Measurements from ENCODE around the gene C6orf15. TPM values are rescaled to one million over a fixed set of nuclear protein-coding genes. Genes with fewer than 3 reads are reported as not detected.
A peak's percentile ranks its signal among the peaks of the same experiment; 100 is the strongest.

Gene C6orf15
- total RNA-seq, 1 experiment from 2014 or later, result not detected

GRCh38 chr6:31110825-31111582 is 1.4 kb downstream of the C6orf15 start:
- DNase-seq (ENCODE audit: low read depth), result no peak

GRCh38 chr6:31107052-31107451 is 5.3 kb downstream of the C6orf15 start:
- DNase-seq (ENCODE audit: low read depth), result no peak

- no peak for DNase-seq (ENCODE audit: low read depth)
Measured at GRCh38 chr6:31103136-31103535, 9.2 kb downstream of the C6orf15 start.

- DNase-seq (ENCODE audit: low read depth), result no peak
Measured at GRCh38 chr6:31098449-31098938, 13.9 kb downstream of the C6orf15 start.

- DNase-seq (ENCODE audit: low read depth), result no peak
Measured at GRCh38 chr6:31096656-31097055, 15.7 kb downstream of the C6orf15 start.

- no peak for DNase-seq (ENCODE audit: low read depth)
Measured at GRCh38 chr6:31096215-31096614, 16.2 kb downstream of the C6orf15 start.

GRCh38 chr6:31094389-31094881 is 17.9 kb downstream of the C6orf15 start:
- peak; percentile 79 for DNase-seq (ENCODE audit: low read depth)

- no peak for DNase-seq (ENCODE audit: low read depth)
Measured at GRCh38 chr6:31092769-31093505, 19.4 kb downstream of the C6orf15 start.

- DNase-seq (ENCODE audit: low read depth), result no peak
Measured at GRCh38 chr6:31092238-31092637, 20.1 kb downstream of the C6orf15 start.

- DNase-seq (ENCODE audit: low read depth), result no peak
Measured at GRCh38 chr6:31091680-31092079, 20.7 kb downstream of the C6orf15 start.

GRCh38 chr6:31090973-31091364 is 21.4 kb downstream of the C6orf15 start:
- no peak for DNase-seq (ENCODE audit: low read depth)

GRCh38 chr6:31090275-31090972 is 22.0 kb downstream of the C6orf15 start:
- no peak for DNase-seq (ENCODE audit: low read depth)

GRCh38 chr6:31087494-31088089 is 24.8 kb downstream of the C6orf15 start:
- DNase-seq (ENCODE audit: low read depth), result peak; percentile 91

GRCh38 chr6:31086788-31087440 is 25.5 kb downstream of the C6orf15 start:
- peak; percentile 78 for DNase-seq (ENCODE audit: low read depth)

- DNase-seq (ENCODE audit: low read depth), result peak; percentile 59
Measured at GRCh38 chr6:31083742-31084354, 28.5 kb downstream of the C6orf15 start.

GRCh38 chr6:31081872-31082271 is 30.5 kb downstream of the C6orf15 start:
- DNase-seq (ENCODE audit: low read depth), result no peak

- DNase-seq (ENCODE audit: low read depth), result peak; percentile 56
Measured at GRCh38 chr6:31079656-31080261, 32.6 kb downstream of the C6orf15 start.

- no peak for DNase-seq (ENCODE audit: low read depth)
Measured at GRCh38 chr6:31076611-31077010, 35.8 kb downstream of the C6orf15 start.

- DNase-seq (ENCODE audit: low read depth), result peak; percentile 73
Measured at GRCh38 chr6:31075528-31075927, 36.8 kb downstream of the C6orf15 start.

GRCh38 chr6:31074401-31074800 is 38.0 kb downstream of the C6orf15 start:
- no peak for DNase-seq (ENCODE audit: low read depth)
